NCI-H146 treated with DMSO at 0.1 percent for 48 hours (cell line): ENCODE results near the gene KLHL2.
A peak's percentile ranks its signal among the peaks of the same experiment; 100 is the strongest.
"Not testable (repeated sequence)": the region's sequence is repeated elsewhere in the genome, so short reads cannot be mapped to it uniquely, and the experiment has no call there.

ENCODE experiments used
- DNase-seq: peaks from one replicate; lab custom pipeline; 2025; ENCODE audit not compliant: unreplicated experiment; lab: John Stamatoyannopoulos, UW

The KLHL2 gene, protein sequence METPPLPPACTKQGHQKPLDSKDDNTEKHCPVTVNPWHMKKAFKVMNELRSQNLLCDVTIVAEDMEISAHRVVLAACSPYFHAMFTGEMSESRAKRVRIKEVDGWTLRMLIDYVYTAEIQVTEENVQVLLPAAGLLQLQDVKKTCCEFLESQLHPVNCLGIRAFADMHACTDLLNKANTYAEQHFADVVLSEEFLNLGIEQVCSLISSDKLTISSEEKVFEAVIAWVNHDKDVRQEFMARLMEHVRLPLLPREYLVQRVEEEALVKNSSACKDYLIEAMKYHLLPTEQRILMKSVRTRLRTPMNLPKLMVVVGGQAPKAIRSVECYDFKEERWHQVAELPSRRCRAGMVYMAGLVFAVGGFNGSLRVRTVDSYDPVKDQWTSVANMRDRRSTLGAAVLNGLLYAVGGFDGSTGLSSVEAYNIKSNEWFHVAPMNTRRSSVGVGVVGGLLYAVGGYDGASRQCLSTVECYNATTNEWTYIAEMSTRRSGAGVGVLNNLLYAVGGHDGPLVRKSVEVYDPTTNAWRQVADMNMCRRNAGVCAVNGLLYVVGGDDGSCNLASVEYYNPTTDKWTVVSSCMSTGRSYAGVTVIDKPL

DNA sequence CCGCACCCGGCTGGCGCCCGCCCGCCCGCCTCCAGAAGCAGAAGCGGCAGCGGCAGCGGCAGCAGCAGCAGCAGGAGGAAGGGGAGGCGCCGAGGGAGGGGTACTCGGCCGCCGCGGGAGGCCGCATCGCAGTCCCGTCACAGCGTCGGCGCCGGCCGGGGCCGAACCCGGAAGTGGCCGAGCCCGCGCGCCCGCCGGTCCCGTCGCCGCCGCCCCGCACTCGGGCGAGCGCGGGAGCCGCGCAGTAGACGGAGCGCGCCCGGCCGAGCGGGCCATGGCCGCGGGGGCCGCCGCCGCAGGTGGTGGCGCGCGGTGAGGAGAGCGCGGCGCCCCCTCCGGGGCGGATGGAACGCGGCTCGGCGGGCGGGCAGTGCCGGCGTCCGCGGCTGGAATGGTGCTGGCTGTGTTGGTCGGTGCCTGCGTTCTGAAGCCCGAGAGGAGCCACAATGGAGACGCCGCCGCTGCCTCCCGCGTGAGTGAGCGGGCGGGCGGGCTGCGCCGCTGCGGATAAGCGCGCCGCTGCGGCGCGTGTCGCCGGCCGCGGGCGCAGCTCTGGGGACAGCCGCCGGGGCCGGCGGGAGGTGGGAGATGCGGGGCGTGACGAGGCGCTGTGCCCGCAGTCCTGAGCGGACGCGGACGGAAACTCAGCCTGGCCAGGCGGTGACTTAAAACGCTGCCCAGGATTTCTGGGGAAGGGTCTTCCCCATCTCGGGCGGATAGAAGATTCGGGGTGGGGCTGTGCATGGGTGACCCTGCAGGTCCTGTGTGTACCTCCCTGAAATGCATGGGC, at the start of gene KLHL2:
Gene KLHL2, plus strand, starts transcription at position 131 of the 790 bp plus-strand sequence. Its CDS starts 316 bp downstream, at position 447.
- peak; percentile 23 for DNase-seq

DNA sequence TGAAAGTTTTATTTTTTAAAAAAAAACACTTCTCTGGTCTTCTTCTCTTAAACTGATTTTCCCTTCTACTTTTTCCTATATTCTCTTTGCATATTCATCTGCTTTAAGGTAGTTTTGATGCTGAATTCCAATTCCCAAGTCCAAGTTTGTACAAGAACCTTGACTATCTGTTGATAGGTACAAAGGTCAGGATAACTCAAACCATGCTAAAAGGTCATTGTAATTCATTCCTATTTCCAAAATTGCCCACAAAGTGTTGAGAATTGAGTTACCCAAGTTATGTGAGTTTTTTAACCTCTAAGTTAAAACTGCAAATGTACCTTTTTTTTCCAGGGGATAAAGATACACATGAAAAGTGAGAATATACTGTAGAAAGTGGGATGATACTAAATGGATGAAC, 48.6 kb upstream of the KLHL2 start:
- no peak for DNase-seq

DNA sequence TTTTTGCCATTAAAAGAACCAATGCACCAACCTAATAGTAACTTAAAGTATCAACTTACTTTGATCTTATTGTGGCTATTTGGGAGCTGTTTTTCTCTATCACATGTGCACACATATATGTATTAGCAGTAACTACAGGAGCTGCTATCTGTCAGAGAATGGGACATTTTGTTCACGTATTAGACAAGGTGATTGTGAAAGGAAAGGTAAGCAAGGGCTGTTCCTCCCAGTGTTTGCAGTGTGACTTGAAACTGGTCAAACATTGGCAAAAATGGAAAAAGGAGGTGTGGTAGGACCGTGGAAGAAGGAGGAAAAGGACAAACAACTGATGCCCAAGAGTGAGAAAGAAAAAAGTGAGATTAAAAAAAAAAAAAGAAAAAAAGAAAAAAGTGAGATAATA, 43.1 kb upstream of the KLHL2 start:
- no peak for DNase-seq

DNA sequence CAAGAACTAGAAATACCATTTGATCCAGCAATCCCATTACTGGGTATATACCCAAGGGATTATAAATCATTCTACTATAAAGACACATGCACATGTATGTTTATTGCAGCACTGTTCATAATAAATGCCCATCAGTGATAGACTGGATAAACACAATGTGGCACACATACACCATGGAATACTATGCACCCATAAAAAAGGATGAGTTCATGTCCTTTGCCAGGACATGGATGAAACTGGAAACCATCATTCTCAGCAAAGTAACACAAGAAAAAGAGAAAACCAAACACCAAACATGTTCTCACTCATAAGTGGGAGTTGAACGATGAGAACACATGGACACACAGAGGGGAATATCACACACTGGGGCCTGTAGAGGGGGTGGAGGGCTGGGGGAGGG, 40.5 kb upstream of the KLHL2 start:
- DNase-seq: not testable (repeated sequence)

DNA sequence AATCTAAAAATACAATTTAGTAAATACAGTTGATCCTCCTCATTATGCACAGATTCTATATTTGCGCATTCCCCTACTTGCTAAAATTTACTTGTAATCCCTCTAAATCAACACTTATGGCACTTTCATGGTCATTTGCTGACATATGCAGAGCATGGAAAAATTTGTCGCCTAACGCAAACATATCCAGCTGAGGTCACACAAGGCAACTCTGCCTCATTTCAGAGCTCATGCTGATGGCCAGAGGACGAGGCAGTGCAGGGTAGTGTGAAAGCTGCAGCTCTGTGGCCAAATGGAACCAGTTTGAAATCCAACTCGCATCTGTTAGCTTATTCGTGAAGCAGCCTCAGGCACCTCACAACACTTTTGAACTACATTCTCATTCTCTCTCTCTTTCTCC, 39.7 kb upstream of the KLHL2 start:
- DNase-seq: no peak

DNA sequence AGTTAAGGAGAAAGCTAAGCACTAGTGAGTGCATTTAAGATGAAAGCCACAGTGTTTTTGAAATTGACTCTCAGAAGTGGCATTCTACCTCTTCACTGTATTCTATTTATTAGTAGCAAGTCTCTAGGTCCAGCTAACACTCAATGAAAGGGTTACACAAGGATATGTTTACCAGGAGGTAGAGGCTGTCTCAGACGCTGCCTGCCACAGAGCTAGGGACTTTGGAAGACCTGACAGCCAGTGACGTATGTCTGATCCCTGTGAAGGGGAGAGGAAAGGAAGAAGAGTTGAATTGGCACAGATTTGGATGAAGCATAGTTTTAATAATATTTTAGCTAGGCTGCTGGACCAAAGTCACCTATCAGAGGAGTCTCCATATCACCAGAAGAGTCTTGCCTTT, 36.5 kb upstream of the KLHL2 start:
- no peak for DNase-seq

DNA sequence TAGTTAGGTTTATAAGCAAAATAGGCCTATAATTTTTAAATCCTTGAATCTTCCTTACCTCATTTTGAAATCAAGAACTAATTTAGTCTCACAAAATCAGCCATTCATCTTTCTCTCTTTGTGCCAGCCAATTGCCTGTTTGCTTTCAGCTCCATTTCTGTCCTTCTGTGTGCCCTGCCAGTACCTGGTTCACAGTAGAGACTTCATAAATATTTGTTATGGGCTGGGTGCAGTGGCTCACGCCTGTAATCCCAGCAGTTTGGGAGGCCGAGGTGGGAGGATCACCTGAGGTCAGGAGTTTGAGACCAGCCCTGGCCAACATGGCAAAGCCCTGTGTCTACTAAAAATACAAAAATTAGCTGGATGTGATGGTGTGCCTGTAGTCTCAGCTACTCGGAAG, 31.9 kb upstream of the KLHL2 start:
- DNase-seq: not testable (repeated sequence)

DNA sequence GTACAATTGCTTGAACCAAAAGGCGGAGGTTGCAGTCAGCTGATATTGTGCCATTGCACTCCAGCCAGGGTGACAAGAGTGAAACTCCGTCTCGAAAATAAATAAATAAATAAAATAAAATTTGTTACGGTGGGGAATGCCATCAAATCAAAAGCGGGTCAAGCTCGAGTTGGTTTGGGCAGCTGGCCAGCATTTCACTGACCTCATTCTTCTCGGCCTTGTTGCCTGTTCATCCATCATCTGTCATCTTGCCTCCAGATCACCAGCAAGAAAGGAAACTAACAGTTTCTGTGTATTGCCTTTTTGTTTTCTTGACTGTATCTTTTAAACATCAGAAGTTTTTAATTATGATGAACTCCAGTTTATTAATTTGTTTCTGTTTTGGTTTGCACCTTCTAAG, 31.5 kb upstream of the KLHL2 start:
- DNase-seq: no peak

DNA sequence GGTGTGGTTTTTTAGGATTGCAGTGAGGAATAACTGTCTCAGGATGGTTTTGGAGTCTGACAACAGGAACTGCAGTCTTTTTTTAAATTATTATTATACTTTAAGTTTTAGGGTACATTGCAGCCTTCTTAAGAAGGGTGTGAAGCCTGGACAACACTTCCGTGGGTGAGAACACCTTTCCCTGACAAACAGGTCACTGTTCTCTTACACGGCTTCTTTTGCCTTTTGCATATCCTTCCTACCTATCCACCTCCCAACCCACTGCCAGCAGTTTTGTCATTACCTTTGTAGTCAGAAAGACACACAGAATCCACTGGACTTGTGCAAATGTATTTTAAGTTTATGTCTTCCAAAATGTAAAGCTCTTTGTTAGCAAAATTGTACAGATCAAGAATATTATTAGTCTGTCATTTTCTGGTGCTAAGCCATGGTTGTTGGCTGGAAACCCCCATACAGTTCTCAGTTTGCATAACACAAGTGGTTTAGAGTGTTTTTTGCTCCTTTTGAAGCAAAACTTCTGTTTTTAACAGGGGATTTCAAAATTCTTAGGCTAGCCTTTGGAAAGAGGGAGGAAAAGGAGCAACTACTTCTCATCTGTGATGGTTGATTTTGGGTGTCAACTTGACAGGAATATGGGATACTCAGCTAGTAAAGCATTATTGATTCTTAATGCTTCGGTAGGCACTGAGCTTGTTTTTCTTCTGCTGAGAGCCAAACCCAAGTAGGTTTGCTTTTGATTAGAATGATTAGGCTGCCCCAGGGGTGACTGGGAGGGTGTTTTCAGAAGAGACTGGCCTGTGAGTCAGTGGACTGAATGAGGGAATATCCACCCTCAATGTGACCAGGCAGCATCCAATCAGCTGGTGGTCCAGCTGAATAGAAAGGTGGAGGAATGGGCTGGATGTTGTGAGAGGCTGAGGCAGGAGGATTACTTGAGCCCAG, 29.4 kb upstream of the KLHL2 start:
- DNase-seq: no peak

DNA sequence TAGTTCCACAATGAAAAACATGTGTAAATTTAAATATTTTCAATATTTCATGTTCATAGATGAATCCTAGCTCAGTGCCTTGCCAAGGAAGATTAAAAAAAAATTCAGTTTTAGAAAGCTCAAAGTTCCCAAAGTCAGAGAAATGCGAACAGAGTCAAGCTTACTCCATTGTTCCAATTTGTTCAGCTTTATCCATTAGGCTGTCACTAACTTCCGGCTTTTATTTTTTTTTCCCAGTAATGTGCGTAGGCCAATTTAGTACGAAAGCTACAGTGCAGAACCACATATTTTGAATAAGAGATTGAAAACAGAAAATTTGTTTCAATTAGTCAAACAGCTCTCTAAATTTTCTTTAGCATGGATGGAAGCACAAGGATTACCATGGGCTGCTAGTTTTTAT, 23.1 kb upstream of the KLHL2 start:
- no peak for DNase-seq

DNA sequence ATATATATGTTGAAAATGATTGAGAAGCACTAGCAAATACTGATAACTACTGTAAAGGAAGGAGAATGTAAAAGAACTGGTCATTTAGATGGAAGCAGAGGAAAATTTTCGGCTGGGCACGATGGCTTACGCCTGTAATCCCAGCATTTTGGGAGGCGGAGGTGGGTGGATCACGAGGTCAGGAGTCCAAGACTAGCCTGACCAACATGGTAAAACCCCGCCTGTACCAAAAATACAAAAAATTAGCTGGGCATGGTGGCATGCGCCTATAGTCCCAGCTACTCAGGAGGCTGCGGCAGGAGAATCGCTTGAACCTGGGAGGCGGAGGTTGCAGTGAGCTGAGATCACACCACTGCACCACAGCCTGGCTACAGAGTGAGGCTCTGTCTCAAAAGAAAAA, 22.4 kb upstream of the KLHL2 start:
- DNase-seq: not testable (repeated sequence)

DNA sequence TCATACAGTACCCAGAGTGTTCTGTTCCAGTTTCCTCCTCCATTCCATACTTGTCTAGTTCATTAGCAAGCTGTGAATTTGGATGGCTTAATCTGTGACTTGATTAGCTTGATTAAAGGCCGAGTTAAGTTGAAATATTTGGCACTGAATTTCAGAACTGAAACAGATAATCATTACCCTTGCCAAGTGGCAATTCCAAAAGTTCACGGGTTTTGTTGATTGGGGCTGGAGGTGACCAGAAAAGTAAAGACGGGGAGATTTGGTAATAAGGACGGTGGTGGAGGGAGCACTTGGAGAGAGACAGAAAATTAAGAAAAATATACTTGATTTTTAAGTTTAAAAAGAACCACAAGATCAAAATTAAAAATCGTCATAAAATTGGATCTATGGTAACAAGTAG, 21.9 kb upstream of the KLHL2 start:
- no peak for DNase-seq

DNA sequence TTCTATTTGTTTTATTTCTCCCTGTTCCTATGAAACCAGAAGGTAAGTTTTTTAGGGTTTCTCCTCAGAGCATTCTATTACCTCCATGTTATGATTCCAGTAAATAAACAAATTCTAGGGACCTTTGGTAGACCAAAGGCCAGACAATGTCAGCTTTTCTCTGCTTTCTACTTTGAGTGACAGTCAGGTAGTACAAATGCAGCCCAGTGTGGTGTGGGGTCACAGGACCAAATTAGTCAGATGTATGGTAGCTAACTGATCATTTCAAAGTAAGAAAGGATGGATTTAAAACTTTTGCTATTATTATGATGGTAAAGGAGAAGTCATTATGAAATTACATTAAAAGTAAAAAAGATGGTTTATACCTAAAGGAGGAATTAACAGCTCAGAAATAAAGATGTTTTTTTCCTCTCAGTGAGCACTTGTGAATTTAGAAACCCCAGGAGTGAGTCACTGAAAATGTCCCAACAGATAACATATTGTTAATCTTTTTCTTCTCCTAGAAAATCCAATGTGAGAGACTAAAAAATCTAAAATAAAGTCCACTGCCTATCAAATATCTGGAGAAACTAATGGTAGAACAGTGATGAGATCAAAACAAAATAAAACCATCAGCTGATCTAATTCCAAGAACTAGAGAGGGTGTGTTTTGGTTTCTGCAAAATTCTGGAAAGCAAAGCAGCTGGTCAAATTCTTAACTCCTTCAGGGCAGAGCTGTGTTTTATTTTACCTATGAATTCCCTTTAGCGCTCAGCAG, 16.6 kb upstream of the KLHL2 start:
- no peak for DNase-seq

DNA sequence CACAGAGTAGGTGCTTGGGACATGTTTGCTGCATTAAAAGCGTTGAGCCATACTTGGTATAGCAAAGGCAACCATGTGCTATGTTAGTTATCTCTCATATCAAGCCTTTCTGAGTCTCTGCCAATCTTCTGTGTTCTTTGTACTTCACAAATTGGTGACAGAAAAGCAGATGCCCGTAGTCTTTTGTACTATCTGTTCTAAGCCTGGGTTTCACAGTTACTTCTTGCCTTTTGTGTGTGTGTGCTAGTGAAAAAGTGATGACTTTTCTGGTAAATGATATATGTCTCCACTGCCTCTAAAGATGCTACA, 16.1 kb upstream of the KLHL2 start:
- DNase-seq: no peak

DNA sequence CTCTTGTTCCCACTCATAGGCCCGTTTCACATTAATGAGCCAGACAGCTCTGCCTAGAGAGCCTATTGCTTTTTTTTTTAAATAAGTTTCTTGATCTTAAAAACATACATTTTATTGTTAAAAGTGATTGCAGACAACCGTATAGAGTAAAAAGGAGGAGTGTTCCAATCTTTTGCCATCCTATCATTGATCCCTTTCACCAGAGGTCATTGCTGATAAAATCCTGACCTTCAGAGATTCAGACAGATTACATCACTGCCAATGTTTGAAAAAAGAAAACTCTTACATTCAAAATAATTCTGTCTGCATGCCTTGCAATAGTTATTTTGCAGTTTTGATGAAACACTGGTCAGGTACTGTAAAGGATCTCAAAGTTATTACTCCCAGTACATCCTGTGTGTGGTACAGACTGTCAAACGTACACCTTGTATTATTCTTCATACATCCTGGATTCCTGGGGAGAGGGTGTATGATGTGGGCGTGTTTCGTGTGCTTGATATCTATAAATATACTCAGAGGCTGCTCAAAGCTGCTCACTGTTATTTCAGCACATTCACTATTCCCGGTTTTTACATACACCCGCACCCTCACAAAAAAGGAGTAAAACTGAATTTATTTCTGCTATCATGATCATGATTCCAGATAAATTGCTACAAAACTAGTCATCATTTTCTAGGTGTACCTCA, 15.4 kb upstream of the KLHL2 start:
- no peak for DNase-seq

DNA sequence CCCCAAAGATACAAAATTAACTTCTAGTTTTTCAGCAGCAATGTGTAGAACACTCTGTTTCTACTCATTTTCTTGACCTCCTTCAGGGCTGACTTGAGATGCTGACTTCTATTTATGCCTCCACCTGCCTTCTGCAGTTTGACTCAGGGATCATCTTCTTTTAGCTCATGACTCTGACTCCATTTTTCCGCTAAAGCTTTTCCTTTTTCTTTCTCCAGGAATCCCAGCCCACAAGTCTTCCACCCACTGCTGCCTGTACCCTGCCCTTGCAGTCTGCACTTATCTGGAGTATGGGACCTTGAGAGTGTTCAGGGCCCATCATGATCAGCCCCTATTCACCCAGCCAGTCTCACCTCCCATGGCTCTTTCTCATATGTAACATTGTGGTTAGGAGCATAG, 14.9 kb upstream of the KLHL2 start:
- DNase-seq: no peak

DNA sequence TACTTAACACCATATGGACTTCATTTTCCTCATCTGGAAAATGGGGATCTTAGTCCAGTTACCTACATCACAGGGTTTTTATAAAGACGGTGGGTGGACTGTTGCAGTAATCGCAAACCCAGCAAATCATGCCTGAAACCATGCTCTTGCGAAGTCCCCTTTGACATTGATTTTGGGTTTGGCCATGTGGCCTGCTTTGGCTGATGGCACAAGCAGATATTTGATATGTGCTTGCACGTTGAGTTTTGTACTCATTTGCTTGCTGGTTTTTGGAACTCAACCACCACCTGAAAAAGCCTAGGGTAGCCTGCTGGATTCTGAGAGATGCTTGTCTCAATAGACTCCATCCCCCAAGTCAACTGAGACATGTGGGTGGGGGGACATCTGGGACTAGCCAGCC, 14.4 kb upstream of the KLHL2 start:
- DNase-seq: no peak

DNA sequence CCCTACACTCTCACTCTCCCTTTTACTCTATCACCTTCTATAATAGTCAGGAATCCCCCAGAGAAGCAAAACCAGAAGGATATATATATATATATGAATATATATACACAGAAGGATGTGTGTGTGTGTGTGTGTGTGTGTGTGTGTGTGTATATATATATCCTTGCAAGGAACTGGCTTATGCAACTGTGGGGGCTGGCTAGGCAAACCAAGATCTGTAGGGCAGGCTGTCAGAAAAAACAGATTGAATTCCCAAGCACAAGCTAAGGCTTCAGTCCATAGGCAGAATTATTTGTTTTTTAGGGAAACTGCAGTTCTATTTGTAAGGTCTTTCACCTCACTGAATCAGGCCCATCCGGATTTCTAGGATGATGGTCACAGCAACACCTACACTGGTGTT, 13.0 kb upstream of the KLHL2 start:
- no peak for DNase-seq

DNA sequence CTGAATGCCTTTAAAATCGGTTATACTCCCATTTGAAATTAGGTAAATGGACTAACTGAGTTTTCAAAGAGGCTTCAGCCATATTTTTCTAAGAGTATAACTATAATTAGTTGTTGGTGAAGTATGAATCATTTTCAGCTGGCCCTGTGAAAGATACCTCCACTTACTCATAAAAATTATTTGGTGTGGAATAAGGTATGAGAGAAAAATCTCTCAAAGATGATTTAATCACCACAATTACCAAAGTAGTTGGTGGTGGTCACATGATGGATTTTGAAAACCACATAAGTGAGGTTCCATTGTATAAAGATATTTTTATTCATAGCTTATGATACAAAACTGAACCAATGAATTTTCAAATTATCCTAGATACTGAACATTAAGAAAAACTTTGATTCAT, 9.0 kb upstream of the KLHL2 start:
- DNase-seq: no peak

DNA sequence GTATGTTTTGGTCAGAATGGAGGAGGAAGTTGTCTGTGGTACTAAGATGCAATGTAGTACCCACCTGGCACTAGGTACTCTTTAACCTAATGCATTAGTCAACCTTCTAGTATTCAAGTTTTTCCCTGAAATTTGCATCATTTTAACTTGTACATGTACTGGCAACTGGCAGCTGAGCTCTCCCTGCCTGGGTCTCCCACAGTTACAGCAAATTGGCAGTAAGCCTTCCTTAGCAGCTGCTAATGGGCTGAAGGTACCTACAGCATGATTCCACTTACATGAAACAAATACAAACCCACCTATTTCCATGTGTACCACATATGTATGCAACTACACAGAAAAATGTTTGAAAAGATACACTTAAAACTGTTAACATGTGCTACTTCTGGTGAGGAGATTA, 8.1 kb upstream of the KLHL2 start:
- no peak for DNase-seq
